ENCODE results near the gene NOP10.
"Not testable (repeated sequence)": the region's sequence is repeated elsewhere in the genome, so short reads cannot be mapped to it uniquely, and the experiment has no call there.

- TF ChIP-seq YY1 (IDR thresholded peaks at IDR 0.05; ENCODE audit: insufficient read depth, insufficient read length); ZNF274 (IDR thresholded peaks at IDR 0.05; ENCODE audit: low read depth, low read length); SUZ12 (IDR thresholded peaks at IDR 0.05; ENCODE audit: extremely low read depth, insufficient read depth, insufficient read length): not testable (repeated sequence)
These were observed 46.7 kb upstream of the NOP10 start for GRCh38 chr15:34389594-34390086.

Data from NT2/D1 (cell line).